K562 (cell line): ENCODE measurements around the gene SLC2A13.

Experiments used
- BCLAF1 ChIP-seq, 2 experiments: fragments of 450-650 bp in 1 of 2; IDR thresholded peaks; 2 replicates each; pipeline ENCODE4 v1.6.1; 2011 to 2017; ENCODE audit warnings: low read depth in 2 of 2, antibody characterized with exemption in 1 of 2, borderline replicate concordance in 1 of 2, low read length in 1 of 2, mild to moderate bottlenecking in 1 of 2, mixed read lengths in 1 of 2; ENCODE audit not compliant: control insufficient read depth in 1 of 2
- CCAR2 ChIP-seq: fragments of 200-400 bp; formaldehyde crosslinking; IDR thresholded peaks from 2 replicates; pipeline ENCODE4 v1.6.1; 2017; ENCODE audit warnings: mild to moderate bottlenecking, low read depth, low read length
- E2F8 ChIP-seq: fragments of 450-650 bp; IDR thresholded peaks from 2 replicates; pipeline ENCODE4 v1.7.1; 2018; ENCODE audit warnings: mild to moderate bottlenecking, low read depth; ENCODE audit not compliant: partially characterized antibody
- EGR1 ChIP-seq: fragments of 450-650 bp; conservative IDR thresholded peaks from 2 replicates; pipeline ENCODE4 v1.6.1; 2017; ENCODE audit warnings: mild to moderate bottlenecking
- ESRRA ChIP-seq: fragments of 450-650 bp; IDR thresholded peaks from 2 replicates; pipeline ENCODE4 v1.6.1; 2014; ENCODE audit warnings: low read depth, mild to moderate bottlenecking, moderate library complexity, borderline replicate concordance
- ESRRB ChIP-seq: fragments of 250-450 bp; sonication (Bioruptor Pico); IDR thresholded peaks from 2 replicates; pipeline ENCODE4 v1.5.0; 2020; ENCODE audit warnings: mild to moderate bottlenecking, moderate library complexity, borderline replicate concordance
- FOXJ3 ChIP-seq: sonication (generic); formaldehyde crosslinking; IDR thresholded peaks from 2 replicates; pipeline ENCODE4 v1.4.0; 2020; ENCODE audit warnings: mild to moderate bottlenecking, missing genetic modification reagents
- TGIF2 ChIP-seq: sonication (generic); formaldehyde crosslinking; IDR thresholded peaks from 2 replicates; pipeline ENCODE4 v1.8.1; 2022; ENCODE audit warnings: mild to moderate bottlenecking, missing genetic modification reagents, moderate library complexity
- UBTF ChIP-seq, 2 experiments: IDR thresholded peaks; 2 replicates each; pipeline ENCODE4 v1.6.1; 2012; ENCODE audit warnings: improper control_type of control experiment in 2 of 2, low read depth in 2 of 2, low read length in 2 of 2, borderline replicate concordance in 1 of 2
- ZBTB43 ChIP-seq: sonication (generic); formaldehyde crosslinking; IDR thresholded peaks from 2 replicates; pipeline ENCODE4 v1.8.0; 2023; ENCODE audit warnings: mild to moderate bottlenecking, missing genetic modification reagents
- ZBTB49 ChIP-seq: sonication (generic); formaldehyde crosslinking; IDR thresholded peaks from 2 replicates; pipeline ENCODE4 v1.8.0; 2022; ENCODE audit warnings: missing genetic modification reagents, mild to moderate bottlenecking, borderline replicate concordance
- ZSCAN32 ChIP-seq: fragments of 450-650 bp; formaldehyde crosslinking; IDR thresholded peaks from 2 replicates; pipeline ENCODE4 v1.4.0; 2020; ENCODE audit warnings: mild to moderate bottlenecking, moderate library complexity
- TF ChIP-seq, protein P1 (sequence below), 3 experiments: IDR thresholded peaks in 2 of 3; conservative IDR thresholded peaks in 1 of 3; 2 replicates each; pipeline ENCODE4 v1.5.1; 2011 to 2012; ENCODE audit warnings: low read length in 3 of 3, mild to moderate bottlenecking in 3 of 3, control low read depth in 2 of 3, improper control_type of control experiment in 1 of 3, inconsistent platforms in 1 of 3, low read depth in 1 of 3, mixed read lengths in 1 of 3, moderate library complexity in 1 of 3; ENCODE audit not compliant: insufficient read depth in 2 of 3

DNA sequence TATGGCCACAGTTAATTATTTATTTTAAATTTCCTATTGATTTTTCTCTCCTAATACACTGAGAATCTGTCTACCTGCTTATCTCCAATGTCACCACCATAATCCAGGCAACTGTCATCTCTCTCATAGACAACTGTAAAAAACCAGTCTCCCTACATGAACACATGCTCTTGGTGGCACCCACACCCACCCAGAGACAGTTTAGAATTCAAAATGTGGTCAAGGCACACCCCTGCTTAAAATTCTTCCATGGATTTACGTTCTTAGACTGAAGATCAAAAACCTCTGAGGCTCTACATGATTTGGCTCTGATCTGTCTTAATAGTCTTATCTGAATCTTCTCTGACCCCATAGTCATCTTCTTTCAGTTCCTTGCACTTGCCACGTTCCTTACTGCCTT, 245.2 kb downstream of the SLC2A13 start:
- TF ChIP-seq ZBTB43 (no peak), UBTF (IDR thresholded peaks at IDR 0.05; ENCODE audit: borderline replicate concordance in 1 of 2, low read depth in 2 of 2, low read length in 2 of 2) (no peak), FOXJ3 (CRISPR knock-in tag) (no peak), EGR1 (no peak), ESRRB (CRISPR knock-in tag) (no peak), BCLAF1 (IDR thresholded peaks at IDR 0.05; ENCODE audit: borderline replicate concordance in 1 of 2, control insufficient read depth in 1 of 2, low read depth in 2 of 2, low read length in 1 of 2) (no peak), ZBTB49 (no peak), E2F8 (no peak), ESRRA (no peak), CCAR2 (no peak), TGIF2 (CRISPR knock-in tag) (no peak), ZSCAN32 (CRISPR knock-in tag) (no peak)
- TF ChIP-seq, protein P1, sequence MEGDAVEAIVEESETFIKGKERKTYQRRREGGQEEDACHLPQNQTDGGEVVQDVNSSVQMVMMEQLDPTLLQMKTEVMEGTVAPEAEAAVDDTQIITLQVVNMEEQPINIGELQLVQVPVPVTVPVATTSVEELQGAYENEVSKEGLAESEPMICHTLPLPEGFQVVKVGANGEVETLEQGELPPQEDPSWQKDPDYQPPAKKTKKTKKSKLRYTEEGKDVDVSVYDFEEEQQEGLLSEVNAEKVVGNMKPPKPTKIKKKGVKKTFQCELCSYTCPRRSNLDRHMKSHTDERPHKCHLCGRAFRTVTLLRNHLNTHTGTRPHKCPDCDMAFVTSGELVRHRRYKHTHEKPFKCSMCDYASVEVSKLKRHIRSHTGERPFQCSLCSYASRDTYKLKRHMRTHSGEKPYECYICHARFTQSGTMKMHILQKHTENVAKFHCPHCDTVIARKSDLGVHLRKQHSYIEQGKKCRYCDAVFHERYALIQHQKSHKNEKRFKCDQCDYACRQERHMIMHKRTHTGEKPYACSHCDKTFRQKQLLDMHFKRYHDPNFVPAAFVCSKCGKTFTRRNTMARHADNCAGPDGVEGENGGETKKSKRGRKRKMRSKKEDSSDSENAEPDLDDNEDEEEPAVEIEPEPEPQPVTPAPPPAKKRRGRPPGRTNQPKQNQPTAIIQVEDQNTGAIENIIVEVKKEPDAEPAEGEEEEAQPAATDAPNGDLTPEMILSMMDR (IDR thresholded peaks at IDR 0.05 in 2 of 3, conservative IDR thresholded peaks at IDR 0.05 in 1 of 3; ENCODE audit: insufficient read depth in 2 of 3, low read depth in 1 of 3, low read length in 3 of 3), result no peak
